Smooth muscle cell of the brain vasculature (primary cell): ENCODE results near the gene DOK7.

Source experiments
- DNase-seq: peaks from one replicate; pipeline ENCODE4 v3.0.0-alpha.2; 2012; ENCODE audit warnings: low read depth, low spot score

DOK7 gene

DNA sequence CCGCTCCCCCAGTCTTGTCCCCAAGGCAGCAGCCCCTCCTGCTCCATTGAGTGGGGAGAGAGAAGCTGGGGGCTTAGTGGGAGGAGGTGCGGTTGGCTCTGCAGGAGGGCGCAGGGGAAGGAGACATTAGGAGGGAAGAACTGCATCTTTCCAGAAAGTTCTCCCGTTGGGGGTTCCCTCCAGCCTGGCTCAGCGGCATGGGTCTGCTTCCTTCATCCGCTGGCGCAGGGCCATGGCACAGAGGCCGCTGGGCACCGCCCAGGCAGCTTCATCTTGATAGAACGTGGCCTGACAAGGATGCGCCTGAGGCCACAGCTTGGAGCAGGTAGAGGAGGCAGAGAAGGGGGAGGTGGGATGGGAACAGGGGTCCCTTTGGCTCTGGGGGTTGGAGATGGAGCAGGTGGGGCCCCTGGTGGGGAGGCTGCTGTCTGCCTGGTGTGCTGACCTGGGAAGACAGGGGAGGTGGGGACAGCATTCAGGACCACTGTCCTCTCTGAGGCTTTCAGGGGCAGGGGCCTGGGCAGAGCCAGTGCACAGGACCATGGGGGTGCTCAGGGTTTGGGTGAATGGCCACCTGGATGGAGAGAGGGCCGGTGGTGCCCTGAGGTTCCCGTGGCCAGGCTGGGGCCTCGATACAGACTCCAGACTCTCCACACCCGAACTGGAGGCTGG, 12.1 kb downstream of the DOK7 start:
- no peak for DNase-seq

DNA sequence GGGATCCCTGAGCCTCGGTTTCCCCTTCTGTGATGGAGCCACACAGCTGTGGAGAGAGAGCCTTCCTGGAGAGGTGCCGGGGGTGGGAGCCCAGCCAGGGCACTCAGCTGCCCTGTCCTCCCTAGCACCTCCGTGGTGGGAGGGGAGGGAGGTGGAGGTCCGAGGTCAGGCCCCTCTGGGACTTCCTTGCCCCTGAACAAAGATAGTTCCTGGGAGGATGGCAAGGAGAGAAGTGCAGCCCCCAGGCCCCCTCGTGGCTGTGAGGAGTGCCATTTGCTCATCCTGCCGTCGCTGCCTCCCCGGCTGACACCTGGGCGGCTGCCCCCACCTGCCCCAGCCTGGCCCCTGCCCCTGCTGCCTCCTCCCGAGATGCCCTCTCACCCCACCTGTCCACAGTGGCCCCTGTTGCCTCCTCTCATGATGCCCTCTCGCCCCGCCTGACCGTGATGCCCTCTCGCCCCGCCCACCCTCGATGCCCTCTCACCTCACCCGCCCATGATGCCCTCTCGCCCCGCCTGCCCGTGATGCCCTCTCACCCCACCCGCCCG, 12.7 kb downstream of the DOK7 start:
- no peak for DNase-seq

DNA sequence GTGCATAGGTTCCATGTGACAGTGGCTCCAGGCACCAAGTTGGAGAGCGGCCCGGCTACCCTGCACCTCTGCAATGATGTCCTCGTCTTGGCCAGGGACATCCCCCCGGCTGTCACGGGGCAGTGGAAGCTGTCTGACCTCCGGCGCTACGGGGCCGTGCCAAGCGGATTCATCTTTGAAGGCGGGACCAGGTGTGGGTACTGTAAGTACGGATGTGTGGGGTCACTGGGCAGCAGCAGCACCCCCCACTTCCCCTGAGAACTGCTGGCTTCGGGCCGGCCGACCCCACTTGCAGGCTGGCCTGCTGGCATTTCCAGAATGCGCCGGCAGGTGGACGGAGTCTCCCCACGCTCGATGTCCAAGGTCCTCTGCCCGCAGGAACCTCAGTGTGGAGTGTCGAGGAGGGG, 13.2 kb downstream of the DOK7 start:
- no peak for DNase-seq

DNA sequence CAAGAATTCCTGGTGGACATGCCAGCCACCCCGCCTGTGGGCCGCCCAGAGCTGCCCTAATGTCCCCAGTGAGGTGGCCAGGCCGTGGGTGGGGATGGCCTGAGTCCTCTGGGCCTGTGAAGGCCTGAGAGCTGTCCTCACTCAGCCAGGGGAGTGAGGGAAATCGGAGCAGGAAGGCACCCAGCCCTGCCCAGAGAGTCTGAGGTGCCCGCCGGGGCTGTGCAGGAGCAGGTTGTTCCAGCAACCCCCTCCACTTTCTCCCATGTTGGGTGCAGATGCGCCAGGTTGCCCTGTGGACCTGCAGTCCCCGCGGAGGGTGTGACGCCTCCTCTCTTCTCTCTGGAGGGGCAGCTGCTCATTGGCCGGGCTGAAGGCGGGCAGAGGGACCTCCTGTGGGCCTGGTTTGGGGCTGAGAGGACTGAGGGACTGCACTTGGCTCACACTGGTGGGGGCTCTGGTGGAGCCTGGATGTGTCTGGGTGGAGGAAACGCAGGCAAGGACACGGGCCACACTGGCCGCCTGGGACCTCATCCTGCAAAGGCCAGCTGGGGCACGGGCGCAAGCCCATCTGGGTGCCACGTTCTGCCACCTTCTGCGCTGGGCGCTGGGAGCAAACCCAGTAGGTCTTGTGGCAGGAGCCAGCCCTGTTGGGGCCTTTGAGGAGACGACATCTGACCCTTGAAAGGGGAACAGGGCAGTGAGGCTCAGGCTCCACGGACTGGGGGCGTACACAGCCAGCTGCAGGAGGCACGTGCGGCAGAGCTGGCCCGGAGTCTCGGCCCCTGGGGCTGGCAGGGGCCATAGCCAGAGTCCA, 14.0 kb downstream of the DOK7 start:
- no peak for DNase-seq

DNA sequence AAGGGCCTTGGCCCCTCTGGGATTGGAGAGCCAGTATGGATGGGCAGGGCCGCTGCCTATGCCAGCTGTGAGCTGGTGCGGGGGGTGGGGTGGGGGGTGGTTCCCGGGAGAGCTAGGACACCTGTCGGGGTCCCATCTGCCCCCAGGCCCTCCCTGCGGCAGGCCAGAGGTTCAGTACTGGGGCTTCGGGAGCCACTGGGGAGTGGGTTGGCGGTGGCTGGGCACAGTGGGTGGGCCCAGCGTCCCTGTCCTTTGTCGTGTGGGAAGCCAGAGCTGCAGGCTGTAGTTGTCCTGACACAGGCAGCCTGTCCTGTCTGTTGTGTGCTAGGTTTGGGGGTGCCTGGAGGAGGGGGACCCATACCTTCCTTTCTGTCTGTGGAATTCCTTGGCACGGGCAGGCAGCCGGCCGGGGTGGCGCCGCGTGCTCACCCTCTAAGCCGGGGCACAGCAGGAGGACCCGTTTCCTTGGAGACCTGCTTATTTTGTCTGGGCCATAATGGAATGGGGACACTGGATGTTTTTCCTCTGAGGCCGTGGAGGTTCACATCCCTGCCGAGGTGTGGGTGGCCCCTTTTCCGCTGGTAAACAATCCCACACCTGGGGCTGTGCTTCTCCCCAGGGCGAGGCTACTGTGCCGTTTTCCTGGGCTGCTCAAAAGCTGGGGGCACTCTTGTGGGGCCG, 14.8 kb downstream of the DOK7 start:
- no peak for DNase-seq

DNA sequence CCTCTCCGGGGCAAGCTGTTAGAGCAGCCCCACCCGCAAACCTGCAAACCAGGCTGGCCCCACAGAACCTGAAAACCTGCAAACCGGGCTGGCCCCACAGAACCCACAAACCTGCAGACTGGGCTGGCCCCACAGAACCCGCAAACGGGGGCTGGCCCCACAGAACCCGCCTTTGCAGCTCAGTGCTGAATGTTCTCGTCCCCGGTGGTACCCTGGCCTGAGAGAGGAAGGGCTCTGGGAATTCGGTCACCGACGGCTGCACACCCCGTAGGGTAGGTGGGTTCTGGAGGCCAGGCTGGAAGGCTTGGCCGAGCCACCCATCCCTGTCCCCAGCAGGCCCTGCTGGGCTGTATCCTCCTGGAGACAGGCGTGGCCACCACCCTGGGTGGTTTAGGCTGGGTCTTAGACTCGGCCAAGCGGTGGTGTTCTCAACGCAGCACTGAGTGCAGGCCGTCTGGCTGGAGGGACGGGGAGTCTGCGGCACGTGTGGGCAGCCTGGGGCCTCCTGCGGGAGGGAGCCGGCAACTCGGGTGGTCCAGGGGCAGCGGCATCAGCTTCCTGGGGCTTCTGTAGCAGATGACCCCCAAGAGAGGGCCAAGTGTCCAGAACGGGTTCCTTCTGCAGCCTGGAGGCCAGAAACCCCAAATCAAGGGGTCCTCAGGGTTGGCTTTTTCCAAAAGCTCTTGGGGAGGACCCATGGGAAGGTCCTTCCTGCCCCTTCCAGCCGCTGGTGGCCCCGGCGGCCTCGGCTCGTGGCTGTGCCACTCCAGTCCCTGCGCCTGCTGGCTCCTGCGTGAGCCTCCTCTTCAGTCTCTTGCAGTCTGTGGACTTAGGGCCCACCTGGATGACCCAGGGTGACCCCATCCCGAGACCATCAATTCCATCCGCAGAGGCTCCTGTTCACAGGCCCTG, 15.6 kb downstream of the DOK7 start:
- DNase-seq: no peak

DNA sequence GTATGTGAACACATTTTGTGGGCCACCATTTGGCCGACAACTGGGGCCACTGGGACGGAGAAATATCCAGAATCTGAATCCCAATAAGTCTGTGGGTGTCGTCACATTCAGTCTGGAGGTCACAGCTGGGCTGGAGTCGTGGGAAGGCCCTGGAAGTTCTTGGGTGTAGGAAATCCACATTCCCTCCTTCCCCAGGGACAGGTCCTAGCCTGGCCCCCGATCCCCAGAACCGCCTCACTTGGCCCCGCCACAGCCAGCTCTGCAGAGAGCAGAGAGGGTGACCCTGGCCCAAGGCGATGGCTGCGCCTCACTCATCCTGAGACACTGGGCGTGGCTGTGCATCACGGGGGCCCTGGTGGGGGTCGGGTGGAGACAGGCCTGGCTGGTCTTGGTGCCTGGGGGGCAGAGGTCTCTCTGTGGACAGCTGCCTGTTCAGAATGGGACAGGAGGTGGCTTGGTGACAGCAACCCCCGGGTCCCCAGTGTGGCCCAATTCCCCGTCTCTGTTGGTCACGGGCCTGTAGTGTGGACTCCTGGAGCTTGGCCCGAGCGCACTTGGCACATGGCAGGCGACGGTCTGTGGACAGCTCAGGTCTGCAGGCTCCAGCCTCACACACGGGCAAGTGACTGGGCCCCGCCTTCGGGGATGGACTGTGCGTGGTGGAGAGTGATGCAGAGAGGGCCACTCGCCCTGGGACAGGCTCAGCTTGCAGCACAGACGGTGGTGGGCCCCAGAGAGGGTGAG, 16.4 kb downstream of the DOK7 start:
- DNase-seq: no peak

DNA sequence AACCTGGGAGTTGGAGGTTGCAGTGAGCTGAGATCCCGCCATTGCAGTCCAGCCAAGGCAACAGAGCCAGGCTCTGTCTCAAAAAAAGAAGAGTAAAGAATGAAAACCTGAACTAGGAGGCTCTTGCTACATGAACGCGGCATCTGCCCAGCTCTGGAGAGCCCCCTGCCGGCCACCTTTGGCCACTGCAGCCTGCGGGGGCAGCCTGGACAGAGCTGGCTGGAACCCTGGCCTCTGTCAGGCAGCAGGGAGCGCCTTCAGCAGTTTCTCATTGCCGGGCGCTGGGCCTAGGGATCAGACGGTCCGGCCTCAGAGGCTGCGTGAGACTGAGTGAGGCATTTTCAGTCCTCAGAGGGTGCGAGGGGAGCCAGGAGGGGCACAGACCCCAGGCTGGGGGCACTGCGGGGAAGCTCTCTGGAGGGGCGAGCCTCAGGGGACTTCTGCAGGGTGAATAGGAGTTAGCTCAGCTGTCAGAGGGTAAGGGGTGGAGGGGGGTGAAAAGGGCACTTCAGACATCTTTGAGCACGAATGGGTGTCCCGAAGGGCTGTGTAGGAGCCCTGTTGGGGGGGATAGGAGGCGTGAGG, 17.5 kb downstream of the DOK7 start:
- peak; percentile 47 for DNase-seq

DNA sequence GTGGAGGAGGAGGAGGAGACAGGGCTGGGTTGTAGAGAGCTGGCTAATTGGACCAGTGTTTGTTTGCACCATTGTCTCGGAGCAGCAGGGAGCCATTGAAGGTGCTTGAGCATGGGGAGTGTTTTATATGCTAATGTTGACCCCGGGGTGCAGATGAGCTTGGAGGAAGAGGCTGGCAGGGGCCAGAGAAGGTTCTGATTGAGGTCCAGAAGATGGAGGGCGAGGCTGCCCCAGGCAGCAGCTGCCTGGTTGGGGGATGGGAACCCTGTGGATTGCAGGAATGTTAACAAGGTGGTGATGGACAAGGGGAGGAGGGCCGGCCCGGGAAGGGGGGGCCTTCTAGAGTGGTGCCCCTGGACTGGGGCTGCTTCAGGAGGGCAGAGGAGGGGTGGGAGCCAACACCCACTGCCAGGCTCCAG, 18.0 kb downstream of the DOK7 start:
- DNase-seq: no peak

DNA sequence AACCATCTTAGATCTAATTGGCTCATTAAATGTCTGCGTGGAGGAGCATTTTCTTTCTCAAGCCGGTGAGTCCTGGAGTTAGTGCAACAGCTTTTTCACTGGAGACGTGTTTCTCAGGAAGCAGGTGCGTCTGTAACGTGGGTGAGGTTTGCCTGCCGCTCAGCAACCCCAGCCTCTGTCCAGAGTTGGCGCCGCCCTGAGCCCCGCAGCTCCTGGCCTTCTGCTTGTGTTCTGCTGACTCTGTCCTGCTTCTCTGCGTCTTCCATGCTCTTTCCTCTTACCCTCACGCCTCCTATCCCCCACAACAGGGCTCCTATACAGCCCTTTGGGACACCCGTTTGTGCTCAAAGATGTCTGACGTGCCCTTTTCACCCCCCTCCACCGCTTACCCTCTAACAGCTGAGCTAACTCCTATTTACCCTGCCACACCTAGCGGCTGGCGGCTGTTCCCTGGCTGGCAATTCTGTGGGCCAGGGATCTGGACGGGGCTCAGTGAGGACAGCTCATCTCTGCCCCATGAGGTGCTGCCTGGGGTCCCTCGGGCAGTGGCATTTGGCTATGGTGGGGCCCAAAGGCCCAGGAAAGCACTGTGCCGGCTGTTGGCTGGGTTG, 18.8 kb downstream of the DOK7 start:
- DNase-seq: no peak

DNA sequence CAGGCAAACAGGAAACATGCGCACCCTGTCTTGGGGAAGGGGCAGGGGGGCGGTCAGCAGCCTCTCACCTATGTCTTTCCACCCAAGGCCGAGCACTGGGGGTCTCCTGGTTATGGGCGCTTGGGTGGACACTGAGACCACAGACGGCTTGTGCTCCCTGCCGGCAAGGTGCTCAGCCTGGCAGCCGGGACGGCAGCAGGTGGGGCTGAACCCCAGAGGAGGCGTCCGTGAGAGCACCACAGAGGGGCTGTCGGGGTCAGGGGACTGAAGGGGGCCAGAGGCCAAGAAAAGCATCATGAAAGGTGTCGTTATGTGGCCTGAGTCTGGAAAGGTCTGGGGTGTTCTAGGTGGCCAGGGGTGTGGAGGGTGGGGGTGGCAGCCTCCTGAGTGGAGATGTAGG, 19.6 kb downstream of the DOK7 start:
- no peak for DNase-seq

DNA sequence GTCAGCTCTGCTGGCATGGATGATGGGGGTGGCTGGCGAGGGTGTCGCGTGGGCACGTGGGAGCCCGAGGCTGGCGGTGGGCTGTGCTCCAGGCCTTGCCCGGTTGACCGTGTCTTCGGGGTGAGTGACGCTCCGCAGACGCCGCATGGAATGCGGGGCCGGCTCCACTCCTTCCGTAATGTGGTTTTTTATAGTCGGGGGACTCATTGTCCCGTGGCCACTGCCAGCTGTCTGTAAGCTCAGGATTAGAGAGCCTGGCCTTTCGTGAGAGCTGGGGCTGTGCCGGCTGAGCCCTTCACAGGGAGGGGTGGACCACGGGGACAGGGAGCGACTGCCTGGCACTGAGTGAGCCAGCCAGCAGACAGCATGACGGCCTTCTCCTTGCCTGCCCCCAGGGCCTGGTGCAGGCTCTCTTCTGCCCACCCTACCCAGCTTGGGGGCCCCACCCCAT, 20.4 kb downstream of the DOK7 start:
- no peak for DNase-seq

DNA sequence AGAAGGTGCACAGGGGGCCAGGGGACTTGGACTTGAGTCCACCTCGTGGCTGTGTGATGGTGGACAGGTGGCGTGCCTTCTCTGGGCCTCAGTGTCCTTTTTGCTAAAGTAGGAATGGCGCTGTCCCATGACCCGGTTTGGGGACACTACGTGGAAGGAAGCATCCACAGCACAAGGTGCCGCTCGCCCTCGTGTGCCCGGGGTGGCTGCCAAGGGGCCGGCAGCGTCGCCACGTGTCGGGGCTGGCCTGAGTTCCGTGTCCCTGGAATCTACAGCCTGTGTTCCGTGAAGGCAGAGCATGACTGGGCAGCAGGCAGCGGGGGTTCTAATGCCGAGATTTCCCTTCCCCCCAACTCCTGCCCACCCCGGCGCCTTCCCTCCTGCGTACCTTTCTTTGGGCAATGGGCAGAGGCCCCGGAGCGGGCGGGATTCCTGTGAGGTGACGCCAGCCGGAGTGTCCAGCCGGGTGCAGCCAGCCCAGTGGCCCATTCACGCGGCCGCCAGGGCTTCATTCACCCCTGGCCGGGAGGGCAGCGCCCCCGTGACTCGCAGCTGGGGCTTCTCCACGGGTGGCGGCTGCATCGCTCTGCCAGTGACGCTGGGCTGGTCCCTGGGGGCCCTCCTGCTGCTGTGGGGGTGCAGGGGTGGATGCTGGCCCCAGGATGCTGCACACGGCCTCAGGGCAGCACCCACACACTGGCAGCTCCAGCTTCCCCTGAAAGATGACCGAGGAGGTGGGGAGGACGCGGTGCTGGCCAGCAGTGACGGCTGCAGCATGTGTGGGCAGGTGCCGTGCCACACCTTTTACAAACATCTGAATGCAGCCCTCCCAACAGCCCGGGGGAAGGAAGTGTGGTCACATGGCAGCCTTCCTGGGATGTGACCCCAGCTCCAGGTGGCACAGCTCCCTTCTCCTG, 21.2 kb downstream of the DOK7 start:
- no peak for DNase-seq

DNA sequence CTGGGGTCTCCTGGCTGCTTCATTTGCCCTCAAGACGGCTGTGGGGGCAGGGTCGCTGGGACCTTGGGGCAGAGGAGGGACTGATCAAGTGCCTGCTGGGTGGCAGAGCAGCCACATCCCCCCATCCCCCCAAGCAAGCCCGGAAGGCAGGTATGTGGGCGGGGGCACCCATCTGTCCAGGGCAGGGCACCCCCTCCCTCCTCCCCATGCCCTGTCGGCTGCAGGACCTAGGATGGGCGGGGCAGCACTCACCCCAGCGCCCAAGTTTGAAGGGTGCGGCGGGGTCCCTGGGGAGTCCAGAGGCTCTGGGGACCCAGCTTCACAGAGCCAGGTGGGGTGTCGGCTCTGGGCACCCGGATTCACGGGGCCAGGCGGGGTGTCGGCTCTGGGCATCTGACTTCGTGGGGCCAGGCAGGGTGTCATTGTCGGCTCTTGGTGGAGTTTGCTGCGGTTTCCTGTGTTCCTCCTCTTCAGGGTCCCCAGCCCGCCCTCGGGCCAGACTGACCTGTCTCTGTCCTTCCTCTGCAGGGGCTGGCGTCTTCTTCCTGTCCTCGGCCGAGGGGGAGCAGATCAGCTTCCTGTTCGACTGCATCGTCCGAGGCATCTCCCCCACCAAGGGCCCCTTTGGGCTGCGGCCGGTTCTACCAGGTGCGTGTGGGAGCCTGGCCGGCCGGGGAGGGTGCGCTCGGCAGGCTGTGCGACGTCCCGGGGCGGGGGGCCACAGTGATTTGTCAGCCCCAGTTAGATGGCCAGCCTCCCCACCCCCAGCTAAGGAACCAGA, 22.1 kb downstream of the DOK7 start:
- DNase-seq: no peak

DNA sequence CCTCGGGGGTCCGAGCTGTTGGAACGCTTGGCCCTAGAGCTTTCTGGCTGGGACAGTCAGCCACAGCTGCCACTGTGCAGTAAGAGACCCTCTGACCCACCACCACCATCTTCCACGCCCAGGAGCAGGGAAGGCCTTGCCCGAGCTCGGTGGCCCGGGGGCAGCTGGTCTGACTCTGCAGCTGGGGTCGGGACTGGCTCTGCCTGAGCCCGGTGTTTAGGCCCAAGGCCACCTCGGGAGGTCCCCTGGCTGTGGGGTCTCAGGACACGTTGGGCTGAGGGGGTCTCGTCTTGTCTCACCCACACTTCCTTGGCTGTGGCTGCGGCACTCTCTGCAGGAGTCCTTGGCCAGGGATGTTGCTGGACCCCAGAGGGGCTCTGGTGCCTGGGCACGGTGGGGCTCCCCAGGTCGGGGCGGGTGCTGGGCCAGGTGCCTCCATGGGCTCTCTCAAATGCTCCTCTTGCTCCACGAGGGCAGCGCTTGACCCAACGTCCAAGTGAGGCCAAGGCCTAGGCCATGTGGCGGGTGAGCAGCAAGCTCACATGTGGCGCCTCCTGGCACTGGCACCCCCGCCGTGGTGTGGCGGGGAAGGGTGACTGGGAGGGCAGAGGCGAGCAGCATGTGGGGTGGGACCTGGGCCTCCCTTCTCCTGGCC, 22.9 kb downstream of the DOK7 start:
- no peak for DNase-seq

DNA sequence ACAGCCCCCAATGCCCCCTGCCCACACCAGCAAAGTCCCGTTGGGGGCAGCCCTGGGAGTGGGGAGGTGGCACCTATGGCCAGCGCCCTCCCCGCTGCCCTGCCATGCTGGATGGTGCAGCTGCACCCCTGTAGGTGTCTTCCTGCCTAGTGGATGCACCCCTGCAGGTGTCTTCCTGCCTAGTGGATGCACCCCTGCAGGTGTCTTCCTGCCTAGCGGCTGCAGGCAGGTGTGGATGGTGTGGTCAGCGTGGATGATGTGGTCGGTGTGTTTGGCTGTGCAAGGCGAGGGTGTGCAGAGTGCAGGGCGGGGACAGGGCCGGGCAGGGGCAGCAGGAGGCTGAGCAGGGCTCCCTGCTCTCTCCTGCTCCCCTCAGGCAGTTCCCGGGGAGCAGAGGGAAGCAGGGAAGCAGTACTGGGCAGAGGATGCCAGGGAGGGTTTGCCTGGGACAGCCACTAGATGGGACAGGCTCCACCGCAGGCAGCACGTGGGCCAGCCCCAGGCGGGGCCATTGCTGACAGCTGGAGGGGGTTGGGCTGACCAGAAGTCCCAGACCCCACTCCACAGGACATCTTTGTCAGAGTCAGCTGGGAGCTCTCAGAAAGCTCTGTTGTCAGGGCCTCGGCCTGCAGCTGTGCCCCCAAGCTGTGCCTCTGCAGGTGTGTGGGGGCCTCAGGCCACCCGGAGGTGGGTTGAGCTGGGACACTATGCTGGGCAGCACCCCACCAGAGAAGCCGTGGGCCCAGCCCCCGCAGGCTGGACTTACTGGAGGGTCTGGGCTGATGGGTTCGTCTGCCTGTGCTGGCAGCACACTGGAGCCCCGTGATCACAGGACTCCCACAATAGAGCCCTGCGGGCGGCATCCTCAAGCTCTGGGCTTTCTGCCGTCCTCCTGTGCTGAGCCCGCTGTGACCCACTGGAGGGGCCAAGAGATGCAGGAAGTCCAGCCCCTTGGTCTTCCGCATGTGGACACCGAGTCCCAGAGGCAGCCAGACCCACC, 23.7 kb downstream of the DOK7 start:
- no peak for DNase-seq
